Stomach (tissue), 9 donors: ENCODE measurements around the gene CPVL. TPM values are rescaled to one million over a fixed set of nuclear protein-coding genes. Genes with fewer than 3 reads are reported as not detected.

Experiments
- DNase-seq, 2 donors: peaks; one replicate each; pipeline versions ENCODE4 v3.0.0 to v3.0.0-alpha.2; 2013 to 2019
- H3K27ac ChIP-seq, 5 donors: fragments of 200-600 bp in 4 of 5; sonication (generic) in 4 of 5; one replicate each; pipeline ENCODE4 v1.5.1; 2013 to 2019; ENCODE audit warnings: mild to moderate bottlenecking in 1 of 5, moderate library complexity in 1 of 5
- H3K27me3 ChIP-seq, 3 donors: fragments of 200-600 bp; sonication (generic); one replicate each; pipeline ENCODE4 v1.5.1; 2017 to 2019; ENCODE audit warnings: mixed run types in 1 of 3
- H3K36me3 ChIP-seq, 4 donors: fragments of 200-600 bp; sonication (generic); 1 replicate in 3 of 4; 2 replicates in 1 of 4; pipeline ENCODE4 v1.5.1; 2016 to 2019
- H3K4me1 ChIP-seq, 4 donors: fragments of 200-600 bp; sonication (generic); one replicate each; pipeline ENCODE4 v1.5.1; 2016 to 2019
- H3K4me3 ChIP-seq, 4 donors: fragments of 200-600 bp; sonication (generic) in 3 of 4; one replicate each; pipeline ENCODE4 v1.5.1; 2016 to 2019; ENCODE audit warnings: mild to moderate bottlenecking in 1 of 4
- H3K9me3 ChIP-seq, 4 donors: fragments of 200-600 bp; sonication (generic); one replicate each; pipeline ENCODE4 v1.5.1; 2016 to 2019
- CTCF ChIP-seq, 7 experiments: fragments of 450-650 bp in 4 of 7; fragments of 200-600 bp in 3 of 7; sonication (generic) in 3 of 7; IDR thresholded peaks; one replicate each; pipeline ENCODE4 v1.5.1; 2016 to 2019; ENCODE audit warnings: antibody characterized with exemption in 7 of 7, control low read depth in 2 of 7, mild to moderate bottlenecking in 1 of 7
- EP300 ChIP-seq: sonication (generic); formaldehyde crosslinking; IDR thresholded peaks from one replicate; pipeline ENCODE4 v1.6.1; 2017; ENCODE audit warnings: antibody characterized with exemption
- POLR2A ChIP-seq, 4 donors: fragments of 450-650 bp; IDR thresholded peaks; one replicate each; pipeline ENCODE4 v1.6.1; 2016; ENCODE audit warnings: antibody characterized with exemption in 4 of 4, control low read depth in 2 of 4, mild to moderate bottlenecking in 1 of 4, moderate library complexity in 1 of 4
- POLR2AphosphoS5 ChIP-seq, 3 donors: sonication (generic); formaldehyde crosslinking; IDR thresholded peaks; one replicate each; pipeline ENCODE4 v1.6.1; 2016; ENCODE audit warnings: antibody characterized with exemption in 3 of 3
- WGBS, 5 donors: extraction: QIAGEN DNeasy Blood & Tissue Kit in 3 of 5; methylation state at CpG; one replicate each; pipeline versions ENCODE4 v1.1.5 to v1.1.7; 2013 to 2018; 5-methylcytosine and 5-hydroxymethylcytosine counted together
- intact Hi-C: fragments of 100-400 bp; cut with DNase I; formaldehyde crosslinking; loops from one replicate; pipeline ENCODE4 v1.15.1; 2023; ENCODE audit warnings: low total_unique reads
- polyA plus RNA-seq, 3 donors: library from polyadenylated mRNA; stranded (reverse); fragments of 200-250 nt; gene quantifications; one replicate each; pipeline ENCODE4 v1.2.3, GENCODE V29; 2013
- total RNA-seq, 5 donors: library from RNA; depleted of rRNA; stranded (reverse); fragments of >200 nt; gene quantifications; one replicate each; pipeline versions ENCODE4 v1.1.0 to v1.2.3, GENCODE V29; 2014 to 2016
- donor health status: healthy with polysubstance abuse.
- donor health status: Bipolar disorder and iron deficiency.
- donor health status: healthy.

Gene CPVL
- total and polyA plus RNA-seq, 8 donors: 4.1 to 24.3 (median 17.5) TPM; not detected in 3

DNA sequence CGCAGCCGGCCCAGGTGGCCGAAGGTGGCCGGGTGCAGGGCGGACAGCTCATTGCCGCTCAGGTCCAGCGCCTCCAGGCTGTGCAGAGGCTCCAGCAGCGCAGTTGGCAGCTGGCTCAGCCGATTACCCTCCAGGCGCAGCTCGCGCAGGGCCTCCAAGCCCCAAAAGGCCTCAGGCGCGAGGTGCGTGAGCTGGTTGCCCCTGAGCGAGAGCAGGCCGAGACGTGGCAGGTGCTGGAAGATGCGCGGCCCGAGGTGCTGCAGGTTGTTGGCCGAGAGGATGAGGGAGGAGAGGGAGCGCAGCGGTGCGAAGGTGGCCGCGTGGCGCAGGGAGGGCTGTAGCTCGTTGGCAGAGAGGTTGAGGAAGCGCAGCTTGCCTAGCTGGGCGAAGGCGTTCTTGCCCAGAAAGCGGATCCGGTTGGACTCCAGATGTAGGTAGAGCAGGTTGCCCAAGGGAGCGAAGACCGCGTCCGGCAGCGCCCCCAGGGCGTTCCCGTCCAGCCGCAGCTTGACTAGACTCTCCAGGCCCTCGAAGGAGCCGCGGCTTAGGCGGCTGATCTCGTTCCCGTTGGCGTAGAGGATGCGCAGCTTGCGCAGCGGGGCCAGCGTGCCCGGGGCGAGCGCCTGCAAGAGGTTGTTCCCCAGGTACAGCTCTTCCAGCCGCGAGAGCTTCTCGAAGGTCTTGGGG, 189.1 kb downstream of the CPVL start:
- intact Hi-C loops: no loop called here
- no peak for TF ChIP-seq POLR2A (IDR thresholded peaks at IDR 0.05)
- TF ChIP-seq CTCF (IDR thresholded peaks at IDR 0.05): no peak
- no peak for TF ChIP-seq EP300
- no peak for TF ChIP-seq POLR2AphosphoS5 (IDR thresholded peaks at IDR 0.05)
- peaks cover 0 to 43% (median 28%) of the 10 kb centered on the region in 3 donors for H3K27me3 ChIP-seq
- H3K4me1 ChIP-seq: peaks cover 33 to 60% (median 49%) of the 10 kb centered on the region in 4 donors
- 2 to 5% (median 3%) methylated on average over 30 to 59 of the region's 59 CpGs for WGBS, 5 donors
- H3K27ac ChIP-seq: peak overlapping the region; percentile 30 to 79 (median 70)
- DNase-seq: peak in 1 of 2 donors; percentile 71
- H3K36me3 ChIP-seq: no peaks in the 10 kb centered on the region
- H3K9me3 ChIP-seq: no peaks in the 10 kb centered on the region
- H3K4me3 ChIP-seq: peak overlapping the region; percentile 49 to 63 (median 58)

DNA sequence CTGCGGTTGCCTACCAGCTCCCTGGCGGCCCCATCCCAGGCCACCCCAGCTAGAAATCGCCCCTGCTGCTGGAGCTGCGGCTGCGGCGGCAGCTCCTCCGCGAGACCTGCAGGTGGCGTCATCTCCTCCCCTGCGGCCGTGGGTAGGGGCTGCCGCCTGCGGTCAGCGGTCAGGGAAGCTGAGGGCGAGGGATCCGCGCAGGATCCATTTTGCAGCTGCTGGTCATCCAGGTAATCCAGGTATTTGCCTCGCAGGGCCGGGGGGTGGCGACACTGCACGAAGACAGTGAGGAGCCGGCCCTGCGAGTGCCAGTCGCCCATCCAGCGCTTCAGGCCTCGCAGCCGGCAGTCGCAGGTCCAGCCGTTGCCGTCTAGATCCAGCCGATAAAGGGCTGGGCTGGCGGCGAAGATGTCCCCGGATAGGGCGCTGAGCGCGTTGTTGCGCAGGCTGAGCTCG, 189.7 kb downstream of the CPVL start:
- intact Hi-C loops: no loop called here
- 0 to 2% (median 1%) methylated on average over 18 to 39 of the region's 39 CpGs for WGBS, 5 donors
- DNase-seq: peak; percentile 74 to 87

DNA sequence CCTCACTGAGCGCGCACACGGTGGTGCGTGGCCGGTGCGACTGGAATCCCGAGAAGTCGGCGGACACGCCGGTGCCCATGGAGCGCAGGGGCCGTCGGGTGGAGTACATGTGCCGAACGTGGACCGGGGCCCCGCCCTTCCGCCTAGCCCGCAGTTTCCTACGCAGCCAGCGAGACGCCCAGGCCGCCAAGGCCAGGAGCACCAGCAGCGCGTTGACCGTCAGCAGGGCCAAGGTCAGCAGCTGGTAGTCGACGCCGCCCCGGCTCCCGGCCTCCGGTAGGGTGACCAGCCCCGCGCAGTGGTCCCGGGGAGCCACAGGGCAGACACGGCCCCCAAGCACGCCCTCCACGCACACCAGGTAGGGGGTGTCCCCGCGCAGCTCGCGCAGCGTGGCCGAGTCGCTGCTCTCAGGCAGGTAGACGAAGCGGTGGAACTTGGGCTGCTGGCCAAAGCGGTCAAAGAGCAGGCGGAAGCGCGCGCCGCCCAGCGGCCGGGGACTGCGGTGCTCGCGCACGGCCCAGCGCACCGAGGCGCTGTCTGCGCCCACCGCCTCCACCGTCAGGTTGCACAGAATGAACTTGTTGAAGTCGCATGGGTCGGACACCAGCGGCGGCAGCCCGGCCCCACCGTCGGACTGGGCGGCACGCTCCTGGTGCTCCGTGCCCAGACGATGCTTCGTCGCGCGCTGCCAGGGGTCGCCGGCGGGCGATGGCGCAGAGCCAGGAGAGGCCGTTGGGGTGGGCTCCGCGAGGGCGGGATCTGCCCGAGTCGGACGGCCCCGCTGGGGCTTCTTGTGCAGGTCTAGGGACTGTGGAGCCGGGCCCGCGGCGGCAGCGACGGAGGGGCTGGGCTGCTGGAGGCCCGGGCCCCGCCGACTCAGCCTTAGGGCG, 190.4 kb downstream of the CPVL start:
- peaks cover 0 to 43% (median 28%) of the 10 kb centered on the region in 3 donors for H3K27me3 ChIP-seq
- peak overlapping the region; percentile 49 to 63 (median 58) for H3K4me3 ChIP-seq
- TF ChIP-seq EP300: no peak
- no peak for TF ChIP-seq POLR2A (IDR thresholded peaks at IDR 0.05)
- TF ChIP-seq CTCF (IDR thresholded peaks at IDR 0.05): peak in 5 of 7 experiments; percentile 44 to 79 (median 59)
- TF ChIP-seq POLR2AphosphoS5 (IDR thresholded peaks at IDR 0.05): peak in 2 of 3 donors; percentile 45 to 52
- peaks cover 33 to 60% (median 49%) of the 10 kb centered on the region in 4 donors for H3K4me1 ChIP-seq
- intact Hi-C loops: no loop called here
- H3K9me3 ChIP-seq: no peaks in the 10 kb centered on the region
- peak overlapping the region; percentile 65 to 79 (median 71) for H3K27ac ChIP-seq
- peak; percentile 91 to 94 for DNase-seq
- no peaks in the 10 kb centered on the region for H3K36me3 ChIP-seq
- WGBS, 5 donors: 2 to 23% (median 4%) methylated on average over 20 to 104 of the region's 104 CpGs

More for the DNA sequence above, 189.7 kb downstream of the CPVL start:
- Histone ChIP-seq H3K27ac (peak overlapping the region; percentile 65 to 79 (median 71)), H3K36me3 (no peaks in the 10 kb centered on the region), H3K4me1 (peaks cover 33 to 60% (median 49%) of the 10 kb centered on the region in 4 donors), H3K4me3 (peak overlapping the region; percentile 49 to 63 (median 58)), H3K9me3 (no peaks in the 10 kb centered on the region), H3K27me3 (peaks cover 0 to 43% (median 28%) of the 10 kb centered on the region in 3 donors)
- TF ChIP-seq EP300 (no peak), CTCF (IDR thresholded peaks at IDR 0.05) (peak in 5 of 7 experiments; percentile 31 to 53 (median 40))

DNA sequence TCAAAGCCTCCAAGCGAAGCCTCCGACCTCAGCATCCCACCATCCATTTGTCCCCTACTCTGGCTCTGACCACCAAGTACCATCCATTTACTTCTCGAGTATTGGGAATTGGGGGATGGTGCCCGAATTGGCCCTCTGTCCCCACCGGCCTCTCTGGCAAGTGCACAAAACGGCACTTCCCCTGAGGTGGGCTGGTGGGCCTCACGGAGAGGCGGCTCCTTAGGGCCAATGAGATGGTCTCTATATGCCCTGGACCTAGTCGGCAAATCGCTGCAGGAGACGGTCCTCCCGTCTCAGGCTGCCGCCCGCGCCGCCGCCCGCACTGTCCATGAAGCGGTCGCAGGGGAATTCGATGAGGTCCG, 191.0 kb downstream of the CPVL start:
- Histone ChIP-seq H3K36me3 (no peaks in the 10 kb centered on the region), H3K27me3 (peaks cover 0 to 43% (median 28%) of the 10 kb centered on the region in 3 donors), H3K4me3 (peak overlapping the region; percentile 49 to 63 (median 58)), H3K4me1 (peaks cover 33 to 60% (median 49%) of the 10 kb centered on the region in 4 donors), H3K27ac (peak overlapping the region in 4 of 5 donors; percentile 65 to 79 (median 70)), H3K9me3 (no peaks in the 10 kb centered on the region)
- no peak for DNase-seq
- WGBS, 5 donors: 26 to 54% (median 40%) methylated on average over 20 to 22 of the region's 22 CpGs
- no peak for TF ChIP-seq POLR2AphosphoS5 (IDR thresholded peaks at IDR 0.05)
- TF ChIP-seq CTCF (IDR thresholded peaks at IDR 0.05): no peak
- intact Hi-C loops: no loop called here
